ENCODE measurements around the gene KCNJ10. TPM values are rescaled to one million over a fixed set of nuclear protein-coding genes. Genes with fewer than 3 reads are reported as not detected.

The KCNJ10 gene
- total and polyA plus RNA-seq, 8 donors, result 0.05 to 0.09 (median 0.08) TPM; not detected in 5

DNA sequence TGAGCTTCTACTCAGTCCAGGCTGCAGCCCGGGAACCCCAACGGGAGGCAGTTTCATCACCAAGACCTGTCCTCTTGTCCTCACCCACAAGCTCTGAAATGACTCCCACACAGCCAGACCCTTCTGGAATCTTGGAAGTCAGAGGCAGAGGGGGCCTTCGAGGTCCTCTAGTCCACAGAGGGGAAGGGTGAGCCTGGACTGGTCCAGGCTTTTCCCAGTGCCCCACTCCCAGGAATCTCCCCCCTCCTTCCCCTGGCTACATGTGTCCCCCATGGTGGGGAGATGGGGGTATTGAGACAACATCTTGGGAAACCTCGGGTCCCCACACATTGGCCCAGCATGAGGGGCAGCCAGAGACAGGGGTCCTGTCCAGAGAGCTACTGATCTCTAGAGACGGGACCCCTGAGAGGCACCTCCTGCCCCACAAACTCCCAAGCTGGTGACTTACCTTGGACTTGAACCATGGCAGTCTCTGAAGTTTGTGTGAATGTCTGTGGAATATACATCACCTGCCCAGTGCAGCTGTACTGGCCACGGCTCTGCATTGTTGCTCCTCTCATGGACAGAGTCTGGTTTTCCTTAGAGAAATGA is 96.5 kb downstream of the KCNJ10 start:
- Histone ChIP-seq H3K4me3 (no peak overlapping the region), H3K27me3 (no peaks in the 10 kb centered on the region), H3K27ac (no peak overlapping the region), H3K4me1 (peaks cover 11 to 14% (median 13%) of the 10 kb centered on the region in 3 donors), H3K36me3 (no peaks in the 10 kb centered on the region), H3K9me3 (no peaks in the 10 kb centered on the region)
- intact Hi-C loops (cut with DNase I), result no loop called here
- ATAC-seq (no peak), FAIRE-seq (no peak), DNase-seq (no peak)
- TF ChIP-seq, protein P1, sequence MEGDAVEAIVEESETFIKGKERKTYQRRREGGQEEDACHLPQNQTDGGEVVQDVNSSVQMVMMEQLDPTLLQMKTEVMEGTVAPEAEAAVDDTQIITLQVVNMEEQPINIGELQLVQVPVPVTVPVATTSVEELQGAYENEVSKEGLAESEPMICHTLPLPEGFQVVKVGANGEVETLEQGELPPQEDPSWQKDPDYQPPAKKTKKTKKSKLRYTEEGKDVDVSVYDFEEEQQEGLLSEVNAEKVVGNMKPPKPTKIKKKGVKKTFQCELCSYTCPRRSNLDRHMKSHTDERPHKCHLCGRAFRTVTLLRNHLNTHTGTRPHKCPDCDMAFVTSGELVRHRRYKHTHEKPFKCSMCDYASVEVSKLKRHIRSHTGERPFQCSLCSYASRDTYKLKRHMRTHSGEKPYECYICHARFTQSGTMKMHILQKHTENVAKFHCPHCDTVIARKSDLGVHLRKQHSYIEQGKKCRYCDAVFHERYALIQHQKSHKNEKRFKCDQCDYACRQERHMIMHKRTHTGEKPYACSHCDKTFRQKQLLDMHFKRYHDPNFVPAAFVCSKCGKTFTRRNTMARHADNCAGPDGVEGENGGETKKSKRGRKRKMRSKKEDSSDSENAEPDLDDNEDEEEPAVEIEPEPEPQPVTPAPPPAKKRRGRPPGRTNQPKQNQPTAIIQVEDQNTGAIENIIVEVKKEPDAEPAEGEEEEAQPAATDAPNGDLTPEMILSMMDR (IDR thresholded peaks at IDR 0.05), result no peak
- WGBS, 2 donors, result 77 to 84% methylated on average over 6 of the region's 6 CpGs

DNA sequence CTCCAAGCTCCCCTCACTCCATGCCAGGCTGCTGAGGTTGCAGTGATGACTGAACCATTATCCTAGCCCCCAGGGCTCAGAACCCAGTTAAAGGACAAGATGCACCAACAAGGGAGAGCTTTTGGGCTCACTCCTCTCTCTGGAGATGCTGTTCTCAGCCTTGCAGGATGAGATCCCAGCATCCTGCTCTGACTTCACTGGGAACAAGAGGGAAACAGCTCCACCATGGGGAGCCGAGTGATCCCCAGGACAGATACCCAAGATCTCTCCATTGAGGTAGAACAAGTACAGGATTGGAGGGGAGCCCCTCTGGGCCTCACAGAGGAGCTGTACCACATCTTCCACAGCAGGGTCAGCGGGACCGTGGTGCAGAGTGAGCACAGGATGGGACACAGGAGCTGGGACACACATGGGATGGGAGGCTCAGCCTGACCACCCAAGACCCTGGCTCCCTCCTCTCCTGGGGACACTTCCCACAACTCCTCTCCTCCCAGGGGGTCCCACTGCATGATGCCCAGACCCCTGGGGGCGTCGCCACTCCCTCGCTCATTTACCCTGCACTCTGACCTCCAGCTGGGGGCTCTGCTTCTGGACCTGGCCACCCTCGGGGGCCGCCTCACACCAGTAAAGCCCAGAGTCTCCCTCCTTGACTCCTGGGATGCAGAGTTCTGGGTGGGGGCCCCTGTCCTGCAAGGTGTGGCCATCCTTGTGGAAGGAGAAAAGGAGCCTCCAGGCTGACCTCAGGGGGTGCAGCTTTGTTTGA is 97.3 kb downstream of the KCNJ10 start:
- DNase-seq (no peak), FAIRE-seq (no peak), ATAC-seq (no peak)
- Histone ChIP-seq H3K4me3 (no peak overlapping the region), H3K4me1 (peaks cover 11 to 14% (median 13%) of the 10 kb centered on the region in 3 donors), H3K27ac (no peak overlapping the region), H3K27me3 (no peaks in the 10 kb centered on the region), H3K9me3 (no peaks in the 10 kb centered on the region), H3K36me3 (no peaks in the 10 kb centered on the region)
- TF ChIP-seq, protein P1 (IDR thresholded peaks at IDR 0.05), result no peak
- intact Hi-C loops (cut with DNase I), result no loop called here
- WGBS, 2 donors, result 83 to 92% methylated on average over 8 of the region's 8 CpGs

DNA sequence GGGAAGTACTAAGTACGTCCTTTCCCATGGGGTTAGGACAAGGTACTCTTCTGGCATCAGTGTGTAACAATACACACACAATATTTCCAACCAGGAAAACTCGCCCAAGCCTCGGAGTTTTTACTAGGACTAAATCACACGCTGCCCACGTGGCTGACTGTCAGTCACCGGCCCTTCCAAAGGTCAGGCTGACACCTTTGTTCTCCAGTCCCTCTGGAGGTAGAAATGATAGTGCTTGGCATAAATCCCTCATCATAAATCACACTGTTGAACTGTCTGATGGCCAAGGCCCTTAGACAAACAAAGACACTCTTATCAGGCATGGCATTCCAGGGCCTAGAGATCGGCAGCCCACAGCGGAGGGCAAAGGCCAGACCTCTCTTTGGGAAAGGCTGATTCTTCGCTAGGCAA is 99.0 kb downstream of the KCNJ10 start:
- H3K27ac ChIP-seq, result peak overlapping the region; percentile 2 to 28 (median 21)
- TF ChIP-seq, protein P1 (IDR thresholded peaks at IDR 0.05), result no peak
- no peak overlapping the region for H3K4me3 ChIP-seq
- no peaks in the 10 kb centered on the region for H3K36me3 ChIP-seq
- DNase-seq (peak in 4 of 6 donors; percentile 39 to 54 (median 49)), ATAC-seq (peak; percentile 79 to 92 (median 88)), FAIRE-seq (no peak)
- WGBS, 2 donors, result 10 to 13% methylated on average over 9 of the region's 9 CpGs
- peaks cover 11 to 14% (median 13%) of the 10 kb centered on the region in 3 donors for H3K4me1 ChIP-seq
- intact Hi-C loops (cut with DNase I), result no loop called here
- no peaks in the 10 kb centered on the region for H3K9me3 ChIP-seq
- H3K27me3 ChIP-seq, result no peaks in the 10 kb centered on the region

DNA sequence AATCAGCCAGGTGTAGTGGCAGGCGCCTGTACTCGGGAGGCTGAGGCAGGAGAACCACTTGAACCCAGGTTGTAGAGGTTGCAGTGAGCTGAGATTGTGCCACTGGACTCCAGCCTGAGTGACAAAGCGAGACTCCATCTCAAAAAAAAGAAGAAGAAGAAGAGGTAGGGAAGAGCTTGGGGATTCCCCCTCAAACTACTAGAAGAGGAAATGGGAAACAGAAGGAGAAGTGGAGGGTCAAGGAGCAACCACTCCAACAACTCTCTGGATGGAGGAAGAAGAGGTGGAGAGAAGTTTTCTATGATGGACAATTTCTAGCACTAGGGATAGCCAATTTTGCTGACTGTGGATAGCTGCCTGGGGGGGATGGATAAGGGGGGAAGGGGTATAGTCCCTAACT is 101.1 kb downstream of the KCNJ10 start:
- no peak overlapping the region for H3K27ac ChIP-seq
- H3K9me3 ChIP-seq, result no peaks in the 10 kb centered on the region
- peaks cover 11 to 14% (median 13%) of the 10 kb centered on the region in 3 donors for H3K4me1 ChIP-seq
- TF ChIP-seq, protein P1 (IDR thresholded peaks at IDR 0.05), result no peak
- H3K4me3 ChIP-seq, result no peak overlapping the region
- ATAC-seq (no peak), FAIRE-seq (no peak), DNase-seq (peak in 1 of 6 donors; percentile 1)
- no peaks in the 10 kb centered on the region for H3K27me3 ChIP-seq
- intact Hi-C loops (cut with DNase I), result no loop called here
- 86 to 96% methylated on average over 3 of the region's 3 CpGs for WGBS, 2 donors
- H3K36me3 ChIP-seq, result no peaks in the 10 kb centered on the region

DNA sequence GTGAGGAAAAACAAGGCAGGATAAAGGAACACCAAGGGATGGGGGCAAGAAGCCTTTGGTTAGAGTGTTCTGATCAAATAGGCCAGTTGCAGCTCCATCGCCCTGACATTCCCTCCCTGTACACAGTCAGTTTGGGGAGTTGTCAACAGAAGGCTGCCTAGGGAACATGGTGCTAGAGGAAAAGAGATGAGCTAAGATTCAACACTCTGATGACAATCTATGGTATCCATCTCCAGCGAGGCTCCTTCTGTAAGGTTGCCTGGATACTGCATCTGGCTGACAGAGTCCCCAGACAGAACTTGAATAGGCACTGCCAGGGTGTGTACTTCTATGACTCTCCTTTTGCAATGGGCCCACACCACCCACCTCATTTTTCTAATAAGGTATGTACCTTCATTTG is 104.7 kb downstream of the KCNJ10 start:
- intact Hi-C loops (cut with DNase I), result no loop called here
- Histone ChIP-seq H3K4me1 (peaks cover 2 to 7% (median 5%) of the 10 kb centered on the region in 3 donors), H3K27ac (no peak overlapping the region), H3K36me3 (no peaks in the 10 kb centered on the region), H3K9me3 (no peaks in the 10 kb centered on the region), H3K27me3 (no peaks in the 10 kb centered on the region), H3K4me3 (no peak overlapping the region)
- WGBS, 2 donors, result 79 to 83% methylated on average over 2 of the region's 2 CpGs
- DNase-seq (no peak), FAIRE-seq (no peak), ATAC-seq (no peak)
- TF ChIP-seq, protein P1 (IDR thresholded peaks at IDR 0.05), result no peak

Data from pancreas (tissue), 10 donors.